GM19023 (cell line): Measurements from ENCODE around the gene GALR1.
"Not testable (repeated sequence)": the region's sequence is repeated elsewhere in the genome, so short reads cannot be mapped to it uniquely, and the experiment has no call there.

ENCODE experiments used
- ATAC-seq: cut with Tn5 transposase; IDR thresholded peaks from one replicate; pipeline ENCODE4 v1.9.1; 2021; ENCODE audit warnings: mild to moderate bottlenecking, moderate library complexity; ENCODE audit not compliant: unreplicated experiment

The GALR1 gene

DNA sequence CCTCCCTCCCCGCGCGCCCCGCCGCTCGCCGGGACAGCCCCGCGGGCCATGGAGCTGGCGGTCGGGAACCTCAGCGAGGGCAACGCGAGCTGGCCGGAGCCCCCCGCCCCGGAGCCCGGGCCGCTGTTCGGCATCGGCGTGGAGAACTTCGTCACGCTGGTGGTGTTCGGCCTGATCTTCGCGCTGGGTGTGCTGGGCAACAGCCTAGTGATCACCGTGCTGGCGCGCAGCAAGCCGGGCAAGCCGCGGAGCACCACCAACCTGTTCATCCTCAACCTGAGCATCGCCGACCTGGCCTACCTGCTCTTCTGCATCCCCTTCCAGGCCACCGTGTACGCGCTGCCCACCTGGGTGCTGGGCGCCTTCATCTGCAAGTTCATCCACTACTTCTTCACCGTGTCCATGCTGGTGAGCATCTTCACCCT lies 865 bp downstream of the GALR1 start:
- ATAC-seq = no peak

DNA sequence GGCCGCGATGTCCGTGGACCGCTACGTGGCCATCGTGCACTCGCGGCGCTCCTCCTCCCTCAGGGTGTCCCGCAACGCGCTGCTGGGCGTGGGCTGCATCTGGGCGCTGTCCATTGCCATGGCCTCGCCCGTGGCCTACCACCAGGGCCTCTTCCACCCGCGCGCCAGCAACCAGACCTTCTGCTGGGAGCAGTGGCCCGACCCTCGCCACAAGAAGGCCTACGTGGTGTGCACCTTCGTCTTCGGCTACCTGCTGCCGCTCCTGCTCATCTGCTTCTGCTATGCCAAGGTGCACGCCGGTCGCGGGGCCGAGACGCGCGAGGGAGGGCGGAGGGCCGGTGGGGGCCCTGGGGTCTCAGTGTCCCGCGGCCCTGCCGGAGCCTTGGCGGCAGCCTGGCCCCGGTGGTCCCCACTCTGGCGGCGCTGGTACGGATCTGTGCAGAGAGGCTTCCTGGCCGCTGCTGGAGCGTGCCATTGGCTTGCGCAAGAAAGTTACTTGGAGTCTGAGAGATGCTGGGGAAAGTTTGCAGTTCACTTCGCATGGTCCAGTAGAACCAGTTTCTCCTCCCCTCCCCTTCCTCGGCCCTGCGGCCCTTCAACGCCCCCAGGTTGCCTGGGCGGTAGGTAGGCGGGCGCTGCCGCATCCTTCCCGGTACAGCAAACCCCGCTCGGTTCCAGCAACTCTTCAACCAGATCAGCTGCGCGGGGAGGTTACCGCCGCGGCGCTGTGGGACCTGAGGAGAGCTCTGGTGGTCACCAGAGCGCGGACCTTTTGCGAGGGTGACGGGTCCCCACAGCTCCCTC lies 1.5 kb downstream of the GALR1 start:
- ATAC-seq = no peak

DNA sequence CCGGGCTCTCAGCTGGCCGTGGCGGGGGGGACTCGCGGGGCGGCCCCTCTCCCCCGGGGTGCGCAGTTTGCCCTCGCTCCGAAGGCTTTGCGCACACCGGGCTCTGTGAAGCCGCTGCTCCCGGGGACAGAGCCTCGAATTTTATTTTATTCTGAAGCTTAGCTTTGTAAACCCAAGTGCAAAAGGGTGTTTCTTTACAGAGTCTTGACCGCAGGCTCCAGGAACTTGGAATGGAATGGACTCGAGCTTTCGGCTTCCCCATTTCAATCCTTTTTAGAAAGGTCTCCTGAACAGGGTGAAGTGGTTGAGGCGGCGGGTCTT lies 2.0 kb downstream of the GALR1 start:
- no peak for ATAC-seq

DNA sequence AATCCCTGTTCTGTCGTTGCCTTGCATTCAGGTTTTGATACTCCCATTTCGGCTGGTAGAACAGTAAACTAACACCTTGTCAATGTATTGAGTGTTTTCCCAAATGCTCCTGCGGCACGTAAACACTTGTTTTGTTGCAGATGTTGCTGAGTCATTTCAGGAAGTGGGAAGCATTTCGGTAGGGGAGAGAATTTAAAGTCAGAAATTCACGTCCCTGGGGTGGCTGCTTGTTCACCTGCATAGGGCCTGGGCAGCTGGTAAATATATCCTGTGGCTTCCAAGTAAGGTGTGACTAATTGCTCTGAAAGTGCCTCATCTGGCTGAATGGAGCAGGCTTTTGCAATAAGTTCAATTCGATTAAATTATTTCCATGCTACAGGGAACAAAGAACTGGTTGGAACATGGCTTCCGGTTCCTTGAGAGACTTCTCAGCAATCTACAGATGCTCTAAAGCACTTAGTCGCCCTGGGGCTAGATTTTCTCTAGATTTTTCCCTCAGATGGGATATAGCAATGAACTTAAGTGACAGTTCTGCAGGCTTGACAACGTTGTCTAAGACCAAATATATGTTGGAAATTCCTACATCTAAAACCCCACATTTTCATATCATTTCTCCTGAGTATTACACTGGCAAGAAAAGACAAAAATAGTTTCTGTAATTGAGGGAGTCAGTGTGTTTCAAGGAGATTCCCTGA lies 5.2 kb downstream of the GALR1 start:
- ATAC-seq = no peak

DNA sequence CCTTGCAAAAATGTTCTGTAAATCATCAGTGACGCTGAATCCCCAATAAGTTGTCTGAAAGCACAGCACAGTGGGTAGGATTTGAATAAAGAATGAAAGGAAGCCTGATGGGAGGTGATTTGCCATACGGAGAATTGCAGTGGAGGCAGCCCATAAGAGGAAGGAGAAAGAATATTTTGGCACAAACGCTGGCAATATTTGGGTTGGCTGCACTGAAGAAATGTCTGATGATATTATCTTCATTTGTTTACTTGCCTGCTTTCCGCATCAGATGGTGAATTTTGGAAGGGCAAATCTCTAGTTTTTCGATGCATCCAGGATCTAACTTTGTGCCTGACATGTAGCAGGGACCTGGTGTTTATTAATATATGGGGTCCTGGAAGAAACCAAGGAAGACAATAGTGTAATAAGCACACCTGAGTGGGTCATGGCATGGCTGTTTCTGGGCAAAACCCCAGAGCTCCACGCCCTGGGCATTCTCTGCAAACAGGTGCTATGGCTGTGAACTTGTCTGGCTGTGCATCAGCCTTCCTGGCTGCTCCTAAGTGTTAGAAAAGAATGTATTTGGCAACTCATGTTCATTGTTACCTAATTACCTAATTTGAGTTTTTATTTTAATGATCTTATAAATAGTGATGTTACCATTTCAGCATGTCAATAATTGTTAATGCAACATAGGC lies 5.9 kb downstream of the GALR1 start:
- ATAC-seq = no peak

DNA sequence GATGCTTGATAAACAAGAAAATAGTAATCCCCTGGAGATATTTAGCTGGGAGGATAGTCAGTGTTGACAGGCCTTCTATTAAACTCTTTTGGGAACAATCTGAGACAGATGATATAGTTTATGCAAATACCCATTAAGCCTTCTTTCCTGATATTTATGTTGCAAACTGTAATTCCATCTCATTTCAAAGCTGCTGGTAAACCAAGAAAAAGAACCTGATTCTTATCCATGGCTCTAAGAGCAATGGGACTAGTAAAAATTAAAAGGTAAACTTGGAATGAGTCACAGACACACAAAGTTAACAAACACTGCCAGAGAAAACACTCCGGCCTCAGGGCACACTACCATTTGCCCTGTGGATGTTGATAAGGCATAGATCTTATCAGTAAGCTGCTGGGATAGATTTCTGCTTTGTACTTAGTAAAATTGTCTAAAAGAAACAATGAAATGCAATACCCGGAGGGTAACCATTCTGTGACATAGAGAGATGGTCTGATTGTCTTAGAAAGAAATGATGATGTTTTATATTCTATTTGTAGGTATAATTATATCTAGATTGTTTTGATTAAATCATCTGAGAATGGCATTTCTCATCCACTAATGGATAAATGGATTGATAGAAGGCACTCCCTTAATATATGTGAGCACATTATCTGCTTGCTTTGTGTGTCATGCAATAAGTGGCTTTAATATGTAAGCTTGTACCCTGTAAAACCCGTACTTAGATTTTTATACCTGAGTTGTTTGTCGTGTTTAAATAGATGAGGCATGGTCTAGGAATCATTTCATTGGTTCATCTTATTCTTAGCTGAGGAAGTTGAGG lies 13.2 kb downstream of the GALR1 start:
- ATAC-seq = no peak

DNA sequence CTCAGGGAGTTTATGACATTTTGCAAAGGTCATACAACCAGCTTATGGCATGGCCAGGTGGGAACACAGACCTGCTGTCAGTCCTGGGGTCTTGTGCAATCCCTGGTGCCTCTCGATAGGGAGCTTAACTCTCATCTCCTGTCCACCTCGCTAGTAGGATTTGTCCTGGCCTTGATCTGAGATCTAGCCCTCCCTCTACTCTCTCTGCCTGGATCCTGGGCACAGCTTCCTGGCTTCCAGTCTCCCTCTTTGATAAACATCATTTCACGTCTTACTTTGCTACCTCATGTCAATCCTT lies 13.8 kb downstream of the GALR1 start:
- ATAC-seq = no peak

DNA sequence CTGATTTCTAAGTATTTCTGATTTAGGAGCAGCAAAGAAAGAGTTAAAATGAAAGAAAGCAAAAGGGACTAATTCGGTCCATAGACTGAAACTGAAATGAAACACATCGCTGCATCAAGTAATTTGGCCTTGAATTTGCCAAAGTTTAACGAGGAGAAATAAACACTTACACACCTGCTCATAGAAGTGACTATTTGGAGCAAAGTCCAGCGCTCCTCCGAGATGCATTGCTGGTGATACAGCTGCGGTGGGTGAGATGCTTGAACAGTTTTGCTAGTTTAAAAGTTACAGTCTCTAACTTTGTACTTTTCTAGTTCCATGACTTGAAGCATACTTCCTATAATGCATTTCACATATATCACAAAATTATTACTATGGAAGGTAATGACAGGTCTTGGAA lies 18.3 kb downstream of the GALR1 start:
- ATAC-seq = no peak

DNA sequence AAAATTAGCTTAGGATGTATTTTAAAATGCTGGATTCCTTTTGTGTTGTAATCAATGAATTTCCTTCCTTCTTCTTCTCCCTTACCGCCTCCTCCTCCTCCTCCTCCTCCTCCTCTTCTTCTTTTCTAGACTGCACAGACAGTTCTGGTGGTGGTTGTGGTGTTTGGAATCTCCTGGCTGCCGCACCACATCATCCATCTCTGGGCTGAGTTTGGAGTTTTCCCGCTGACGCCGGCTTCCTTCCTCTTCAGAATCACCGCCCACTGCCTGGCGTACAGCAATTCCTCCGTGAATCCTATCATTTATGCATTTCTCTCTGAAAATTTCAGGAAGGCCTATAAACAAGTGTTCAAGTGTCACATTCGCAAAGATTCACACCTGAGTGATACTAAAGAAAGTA lies 18.8 kb downstream of the GALR1 start:
- no peak for ATAC-seq

DNA sequence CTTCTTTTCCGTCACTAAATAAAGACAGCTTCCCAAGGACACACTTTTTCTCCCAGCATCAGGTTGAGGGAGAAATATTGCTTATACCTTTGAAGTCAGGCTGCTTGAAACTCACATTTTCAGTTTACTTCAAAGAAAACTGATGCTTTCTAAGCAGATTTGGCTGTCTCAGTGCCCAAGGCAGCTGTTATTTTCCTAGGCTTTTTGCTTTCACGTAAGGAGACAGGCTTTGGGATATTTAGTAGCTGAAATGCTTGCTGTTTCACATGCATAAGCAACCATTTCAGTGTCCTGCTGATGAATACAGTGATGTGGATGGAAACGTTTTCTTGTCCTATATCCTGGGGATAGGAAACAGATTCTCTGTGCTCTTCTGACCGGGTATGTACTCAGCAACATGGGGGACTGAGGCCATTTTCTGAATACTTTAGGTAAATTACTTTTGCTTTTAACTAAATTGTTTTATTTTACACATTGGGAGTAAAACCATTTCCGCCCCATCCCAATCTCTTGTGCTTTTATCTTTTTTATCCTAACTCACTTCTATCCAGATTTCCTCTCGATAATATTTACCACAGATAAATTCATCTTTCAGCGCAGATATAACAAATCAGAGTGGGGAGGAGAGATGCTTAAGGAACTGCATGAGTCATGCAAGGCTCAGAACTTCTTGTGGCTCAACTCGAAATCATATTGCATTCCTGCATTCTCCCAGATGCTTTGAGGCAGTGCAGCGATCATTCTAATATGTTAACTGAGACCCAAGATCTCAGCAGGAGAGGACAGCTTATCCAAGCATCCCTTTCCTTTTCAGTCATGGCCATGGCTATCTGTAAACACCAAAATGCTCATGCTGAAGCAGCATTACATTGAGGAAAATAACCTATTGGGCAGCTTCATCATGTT lies 22.2 kb downstream of the GALR1 start:
- no peak for ATAC-seq

DNA sequence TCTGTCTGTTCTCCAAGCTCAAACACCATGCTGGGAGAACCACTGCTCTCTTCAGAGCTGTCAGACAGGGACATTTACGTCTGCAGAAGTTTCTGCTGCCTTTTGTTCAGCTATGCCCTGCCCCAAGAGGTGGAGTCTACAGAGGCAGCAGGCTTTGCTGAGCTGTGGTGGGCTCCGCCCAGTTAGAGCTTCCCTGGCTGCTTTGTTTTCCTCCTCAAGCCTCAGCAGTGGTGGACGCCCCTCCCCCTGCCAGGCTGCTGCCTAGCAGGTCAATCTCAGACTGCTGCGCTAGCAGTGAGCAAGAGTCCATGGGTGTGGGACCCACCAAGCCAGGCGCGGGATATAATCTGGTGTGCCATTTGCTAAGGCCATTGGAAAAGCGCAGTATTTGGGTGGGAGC lies 41.2 kb downstream of the GALR1 start:
- not testable (repeated sequence) for ATAC-seq

DNA sequence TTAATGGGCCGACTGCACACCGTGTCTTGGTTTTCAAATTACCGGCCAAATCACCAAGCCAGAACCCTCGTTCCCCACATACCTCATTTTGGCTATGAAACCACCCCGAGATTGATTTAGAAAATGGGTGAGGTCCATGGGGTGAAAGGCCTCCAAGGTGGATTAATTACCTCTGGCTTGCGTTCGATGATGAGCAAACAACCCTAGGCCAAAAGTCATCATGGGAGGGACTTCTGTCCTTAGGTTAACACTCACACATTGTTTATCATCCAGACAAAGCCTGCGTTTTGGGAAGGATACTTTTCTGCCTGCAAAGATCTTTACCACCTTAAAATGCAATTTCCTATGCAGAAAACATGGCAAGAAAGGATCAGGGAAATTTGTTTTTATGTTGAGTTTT lies 48.5 kb downstream of the GALR1 start:
- no peak for ATAC-seq

DNA sequence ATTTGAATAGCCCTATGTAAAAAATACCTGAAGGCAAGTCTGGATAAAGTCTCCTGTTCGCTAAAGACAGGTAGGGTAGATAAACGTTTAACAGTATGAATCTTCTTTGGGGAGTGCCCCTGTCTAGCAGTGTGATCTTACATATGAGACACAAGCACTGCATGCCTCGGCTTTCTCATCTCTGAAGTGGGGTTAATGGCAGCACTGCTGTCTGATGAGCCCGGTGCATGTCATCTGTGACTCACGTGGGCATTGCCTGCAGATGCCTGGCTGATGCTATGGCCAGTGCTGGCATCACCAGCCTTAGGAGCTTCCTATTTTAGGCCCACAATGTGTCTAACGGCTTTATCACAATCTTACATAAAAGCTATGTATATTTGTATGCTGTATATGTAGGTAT lies 50.1 kb downstream of the GALR1 start:
- ATAC-seq = no peak

DNA sequence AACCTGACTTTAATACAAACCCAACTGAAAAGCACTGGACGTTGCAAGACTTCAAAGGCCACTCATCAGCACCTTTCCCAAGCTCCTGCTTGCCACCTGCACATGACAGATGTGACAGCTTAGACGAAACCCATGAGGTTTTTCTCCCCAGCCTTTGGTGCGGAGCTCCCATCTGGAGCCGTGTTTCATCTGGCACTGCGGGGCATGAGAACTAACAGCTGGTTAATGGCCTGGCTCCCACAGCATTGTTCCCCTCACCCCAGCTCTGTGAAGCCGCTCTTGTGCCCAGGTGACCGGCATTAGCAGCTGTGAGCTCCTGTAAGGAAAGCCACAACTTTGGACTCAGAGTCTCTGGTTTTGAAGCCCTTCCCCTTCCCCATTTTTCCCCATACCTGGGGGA lies 50.9 kb downstream of the GALR1 start:
- ATAC-seq = no peak

DNA sequence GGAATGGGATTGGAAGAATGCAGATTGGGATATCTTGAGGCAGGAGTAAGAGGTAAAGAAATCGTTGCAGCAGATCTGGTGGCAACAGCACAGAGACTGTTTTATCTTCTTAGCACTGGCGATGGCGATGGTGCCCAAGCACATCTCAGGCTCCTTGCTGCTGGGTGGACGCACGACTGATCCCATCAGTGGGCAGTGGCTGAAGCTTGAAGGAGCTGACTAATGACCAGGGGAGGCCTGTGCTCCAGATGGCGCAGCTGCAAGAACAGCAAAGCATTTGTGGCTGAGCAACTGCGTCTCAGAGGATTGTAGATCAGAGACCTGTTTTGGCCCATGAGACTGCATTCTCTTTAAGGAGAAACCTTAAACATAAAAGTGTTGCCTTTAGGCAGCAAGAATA lies 54.6 kb downstream of the GALR1 start:
- ATAC-seq = no peak

DNA sequence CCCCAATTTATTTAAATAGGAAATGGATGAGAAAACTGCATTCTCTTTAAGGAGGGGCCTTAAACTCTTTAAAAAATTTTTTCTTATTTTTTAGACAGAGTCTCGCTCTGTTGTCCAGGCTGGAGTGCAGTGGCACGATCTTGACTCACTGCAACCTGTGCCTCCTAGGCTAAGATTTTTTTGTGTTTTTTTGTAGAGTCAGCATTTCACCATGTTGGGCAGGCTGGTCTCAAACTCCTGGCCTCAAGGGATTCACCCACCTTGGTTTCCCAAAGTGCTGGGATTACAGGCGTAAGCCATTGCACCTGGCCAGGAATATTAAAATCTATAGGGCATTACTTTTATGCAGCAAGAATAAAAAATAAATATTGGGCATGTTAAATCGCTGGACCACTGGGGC lies 56.0 kb downstream of the GALR1 start:
- ATAC-seq = no peak

DNA sequence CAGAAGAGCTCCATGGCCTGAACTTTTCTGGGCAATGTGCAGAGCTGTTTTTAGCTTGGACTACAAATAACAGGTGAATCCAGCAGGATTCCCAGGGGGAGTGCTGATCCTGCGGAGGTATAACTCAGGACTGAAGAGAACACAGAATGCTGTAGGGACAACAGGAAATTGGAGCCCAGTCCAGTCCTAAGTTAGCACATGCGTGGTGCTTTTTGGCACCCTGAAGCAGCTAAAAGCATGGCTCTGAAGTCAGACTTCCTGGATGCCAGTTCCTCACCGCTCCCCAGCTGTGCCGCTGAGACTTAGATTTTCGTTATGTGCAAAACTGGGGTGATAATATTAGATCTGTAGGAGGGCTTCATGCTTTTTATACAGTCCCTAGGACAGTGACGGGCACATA lies 58.6 kb downstream of the GALR1 start:
- no peak for ATAC-seq

DNA sequence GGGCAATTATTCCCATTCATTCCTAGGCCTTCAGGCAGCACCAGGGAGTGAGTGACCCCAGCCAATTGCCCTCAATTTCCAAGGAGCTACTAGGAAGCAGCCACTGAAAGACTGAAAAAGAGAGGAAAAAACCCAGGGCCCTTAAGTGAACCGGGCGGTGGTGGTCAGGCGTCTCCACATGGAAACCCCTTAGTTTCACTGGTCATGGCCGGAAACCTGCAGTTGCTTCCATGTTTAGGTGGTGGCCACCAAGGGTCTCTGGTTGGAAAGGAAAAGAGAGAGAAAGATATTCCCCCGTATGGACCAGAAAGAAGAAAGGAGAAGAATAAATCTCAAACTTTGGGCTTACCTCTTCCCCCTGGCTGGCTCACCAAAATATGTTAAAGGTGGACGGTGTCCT lies 64.9 kb downstream of the GALR1 start:
- no peak for ATAC-seq

DNA sequence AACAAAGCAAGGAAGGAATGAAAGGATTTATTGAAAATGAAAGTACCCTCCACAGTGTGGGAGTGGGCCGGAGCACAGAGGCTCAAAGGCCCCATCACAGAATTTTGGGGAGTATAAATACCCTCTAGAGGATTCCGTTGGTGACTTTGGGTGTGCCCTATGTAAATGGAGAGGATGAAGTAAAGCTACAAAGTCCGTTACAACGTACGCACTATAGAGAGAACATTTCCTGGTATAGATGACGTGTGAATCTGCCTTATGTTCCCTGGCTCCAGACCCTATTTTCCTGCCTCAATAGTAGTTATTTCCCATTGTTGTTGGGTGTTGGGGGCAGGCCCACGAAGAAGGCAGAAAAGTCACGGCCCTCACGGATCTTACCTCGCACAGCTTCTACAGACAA lies 65.3 kb downstream of the GALR1 start:
- no peak for ATAC-seq

DNA sequence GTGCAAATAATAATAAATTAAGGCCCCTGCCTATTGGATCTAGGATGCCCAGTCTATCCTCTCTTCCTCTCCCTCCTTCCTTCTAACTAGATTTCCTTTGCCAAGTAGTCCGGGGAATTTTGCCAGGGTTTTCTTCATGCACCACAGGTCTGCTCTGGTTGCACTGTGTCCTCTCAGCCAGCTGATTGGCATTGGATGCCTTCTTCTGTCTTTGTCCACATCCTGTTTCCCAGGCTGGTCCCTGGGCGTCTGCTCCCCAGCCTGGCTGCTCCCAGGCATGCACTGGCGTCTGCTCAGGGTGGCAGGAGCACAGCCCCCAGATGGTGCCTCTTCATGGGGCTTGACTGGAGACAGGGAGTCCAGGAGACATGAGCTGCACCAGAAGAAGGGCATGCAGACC lies 66.4 kb downstream of the GALR1 start:
- ATAC-seq = no peak

DNA sequence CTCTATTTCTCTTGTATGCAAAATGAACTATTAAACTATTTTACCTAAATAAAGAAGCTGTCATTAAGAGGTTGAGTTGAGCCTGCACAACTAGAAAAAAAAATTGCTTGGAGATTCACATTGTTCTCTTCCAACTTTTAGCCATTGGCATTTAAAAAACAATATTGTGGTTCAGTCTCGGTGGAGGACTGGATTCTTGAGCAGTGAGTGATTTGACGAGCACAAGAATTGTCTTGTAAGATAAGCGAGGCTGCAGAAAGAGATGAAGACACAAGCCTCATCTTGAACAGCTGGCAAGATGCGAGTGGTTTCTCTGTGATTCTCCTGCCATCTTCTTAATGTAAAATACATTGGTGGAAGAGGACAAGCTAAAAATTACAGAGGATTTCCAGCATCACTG lies 67.0 kb downstream of the GALR1 start:
- ATAC-seq = no peak
